T-cell (primary cell): ENCODE data around the gene SEMA4D. TPM values are rescaled to one million over a fixed set of nuclear protein-coding genes. Genes with fewer than 3 reads are reported as not detected.

Experiments
- ATAC-seq, 4 experiments: fragments of 200-7000 bp in 3 of 4; fragments of 150-1000 bp in 1 of 4; cut with Tn5 transposase; replicated peaks in 1 of 4; 1 replicate in 3 of 4; 2 replicates in 1 of 4; pipeline ENCODE4 v1.10.0; 2021; ENCODE audit warnings: moderate library complexity in 3 of 4, mild to moderate bottlenecking in 2 of 4, moderate number of reproducible peaks in 1 of 4
- CTCF ChIA-PET, 2 donors: fragments of 300-600 bp; sonication (Branson Sonifier 250); formaldehyde crosslinking; loops; one replicate each; lab custom pipeline; 2022; ENCODE audit warnings: antibody characterized with exemption in 2 of 2; lab: Charles Lee
- POLR2A ChIA-PET, 2 donors: fragments of 300-600 bp; sonication (Branson Sonifier 250); formaldehyde crosslinking; loops; one replicate each; lab custom pipeline; 2022; ENCODE audit warnings: antibody characterized with exemption in 2 of 2; lab: Charles Lee
- DNase-seq, 35 experiments: peaks; one replicate each; pipeline versions ENCODE4 v3.0.0 to v3.0.0-alpha.2; 2013 to 2023
- H3K27ac ChIP-seq: one replicate; pipeline ENCODE4 v1.5.1; 2013; ENCODE audit warnings: low read length
- H3K27me3 ChIP-seq, 2 experiments: replicated peaks in 1 of 2; 1 replicate in 1 of 2; 2 replicates in 1 of 2; pipeline versions ENCODE4 v1.6.1 to v1.7.0; 2013; ENCODE audit warnings: low read length in 1 of 2, mixed read lengths in 1 of 2; ENCODE audit not compliant: control insufficient read depth in 2 of 2, insufficient read depth in 2 of 2; ENCODE audit errors: extremely low read depth in 1 of 2
- H3K36me3 ChIP-seq, 2 donors: 1 replicate in 1 of 2; 2 replicates in 1 of 2; pipeline versions ENCODE4 v1.6.1 to v1.7.0; 2013; ENCODE audit warnings: low read length in 1 of 2; ENCODE audit not compliant: control insufficient read depth in 2 of 2, insufficient read depth in 1 of 2; ENCODE audit errors: extremely low read depth in 1 of 2
- H3K4me1 ChIP-seq, 2 experiments: 1 replicate in 1 of 2; 2 replicates in 1 of 2; pipeline versions ENCODE4 v1.6.1 to v1.7.0; 2013; ENCODE audit warnings: low read length in 2 of 2, mixed read lengths in 1 of 2; ENCODE audit not compliant: insufficient read depth in 2 of 2, control insufficient read depth in 1 of 2; ENCODE audit errors: extremely low read depth in 1 of 2
- H3K4me3 ChIP-seq, 2 donors: 1 replicate in 1 of 2; 2 replicates in 1 of 2; pipeline versions ENCODE4 v1.5.1 to v1.7.0; 2013; ENCODE audit warnings: mild to moderate bottlenecking in 2 of 2, low read length in 1 of 2, moderate library complexity in 1 of 2; ENCODE audit not compliant: control insufficient read depth in 1 of 2; ENCODE audit errors: extremely low read depth in 1 of 2
- H3K9me3 ChIP-seq: 2 replicates; pipeline ENCODE4 v1.7.0; 2013
- H3K27ac Mint-ChIP-seq, 2 donors: one replicate each; pipeline ENCODE4 v1.8.0; 2020 to 2021; ENCODE audit warnings: mild to moderate bottlenecking in 2 of 2, mixed read lengths in 2 of 2
- H3K27me3 Mint-ChIP-seq, 2 donors: one replicate each; pipeline ENCODE4 v1.8.0; 2021 to 2022; ENCODE audit warnings: mixed read lengths in 2 of 2
- H3K36me3 Mint-ChIP-seq: one replicate; pipeline ENCODE4 v1.8.0; 2021; ENCODE audit warnings: mixed read lengths
- H3K4me1 Mint-ChIP-seq, 3 donors: one replicate each; pipeline ENCODE4 v1.8.0; 2020 to 2022; ENCODE audit warnings: mixed read lengths in 3 of 3, mild to moderate bottlenecking in 1 of 3
- H3K4me3 Mint-ChIP-seq, 3 donors: one replicate each; pipeline ENCODE4 v1.8.0; 2020 to 2022; ENCODE audit warnings: mild to moderate bottlenecking in 3 of 3, mixed read lengths in 3 of 3, moderate library complexity in 3 of 3
- H3K9me3 Mint-ChIP-seq, 3 donors: one replicate each; pipeline ENCODE4 v1.8.0; 2020 to 2022; ENCODE audit warnings: mixed read lengths in 3 of 3
- WGBS: methylation state at CpG from one replicate; pipeline ENCODE4 v1.1.5; 2013; ENCODE audit warnings: missing lambda C conversion rate; ENCODE audit not compliant: insufficient coverage; 5-methylcytosine and 5-hydroxymethylcytosine counted together
- total RNA-seq, 35 experiments: library from RNA in 6 of 35; stranded (reverse) in 6 of 35; fragments of 120-200 nt in 1 of 35; gene quantifications; one replicate each; pipeline versions ENCODE4 v1.2.1 to v1.2.4 and lab custom pipeline; 2013 to 2026

Gene SEMA4D
- total RNA-seq, 5 donors from 2014 or later (not counting 1 experiment from before 2014, with no cell fraction given), result 347 to 585 (median 434) TPM

DNA sequence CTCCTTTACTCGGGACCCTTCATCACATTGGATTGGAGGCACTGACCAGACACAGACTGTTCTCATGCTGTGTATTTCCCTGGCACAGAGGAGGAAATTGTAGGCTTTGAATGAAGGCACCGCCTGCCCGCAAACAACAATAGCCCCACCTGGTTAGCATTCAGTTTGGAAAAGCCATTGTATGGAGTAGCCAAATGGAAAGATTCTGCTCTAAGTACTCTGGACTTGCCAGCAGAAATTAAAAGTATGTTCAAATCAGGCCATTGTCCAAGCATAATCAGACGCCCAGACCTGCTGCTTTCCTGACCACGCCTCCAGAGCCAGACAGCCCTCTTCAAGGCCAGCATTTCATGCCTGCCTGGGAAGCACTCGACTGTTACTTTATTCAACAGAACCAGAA, 8.0 kb upstream of the SEMA4D start:
- Mint-ChIP-seq H3K4me3 (no peak overlapping the region), H3K27ac (peak overlapping the region; percentile 56 to 62), H3K9me3 (peaks cover 0 to 3% (median 0%) of the 10 kb centered on the region in 3 donors), H3K4me1 (peaks cover 84 to 94% (median 88%) of the 10 kb centered on the region in 3 donors), H3K36me3 (no peaks in the 10 kb centered on the region), H3K27me3 (no peaks in the 10 kb centered on the region)
- Histone ChIP-seq H3K4me1 (peaks cover 55 to 67% of the 10 kb centered on the region in 2 experiments), H3K36me3 (no peaks in the 10 kb centered on the region), H3K9me3 (no peaks in the 10 kb centered on the region), H3K27ac (no peak overlapping the region), H3K4me3 (no peak overlapping the region), H3K27me3 (no peaks in the 10 kb centered on the region)
- ChIA-PET POLR2A (no interaction called here), CTCF (interaction anchor here in 1 of 2 donors (0.7 kb wide), 1 partner anchor 50 kb away, joined by 3 read pairs; no protein-coding TSS in a partner anchor)
- ATAC-seq (no peak), DNase-seq (no peak)
- 83% methylated on average over 2 of the region's 6 CpGs for WGBS

DNA sequence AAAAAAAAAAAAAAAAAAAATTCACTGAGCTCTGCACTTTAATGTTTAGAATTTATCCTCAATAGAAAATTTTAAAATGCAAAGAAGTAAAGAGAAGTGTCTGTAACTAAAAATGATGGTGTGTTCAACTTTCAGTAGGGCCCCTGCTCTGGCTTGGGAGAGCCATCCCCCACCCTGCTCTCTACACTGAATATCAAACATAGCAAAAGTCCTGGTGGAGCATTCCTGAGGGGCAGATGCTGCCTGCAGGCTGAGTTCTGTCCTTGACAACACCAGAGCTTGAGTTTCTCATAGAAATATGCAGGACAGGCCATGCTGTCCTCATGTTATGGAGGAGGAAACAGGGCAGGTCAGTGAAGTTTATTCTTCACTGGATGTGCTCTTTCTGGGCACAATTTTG, 7.1 kb upstream of the SEMA4D start:
- no peaks in the 10 kb centered on the region for H3K27me3 Mint-ChIP-seq
- no peak overlapping the region for H3K4me3 Mint-ChIP-seq
- no peak for DNase-seq
- no peaks in the 10 kb centered on the region for H3K36me3 Mint-ChIP-seq
- H3K9me3 Mint-ChIP-seq, result peaks cover 0 to 3% (median 0%) of the 10 kb centered on the region in 3 donors
- peak overlapping the region; percentile 15 to 62 for H3K27ac Mint-ChIP-seq
- H3K4me1 Mint-ChIP-seq, result peaks cover 83 to 94% (median 86%) of the 10 kb centered on the region in 3 donors
- no peaks in the 10 kb centered on the region for H3K36me3 ChIP-seq
- H3K27me3 ChIP-seq, result no peaks in the 10 kb centered on the region
- ATAC-seq, result no peak
- H3K9me3 ChIP-seq, result no peaks in the 10 kb centered on the region
- peaks cover 53 to 69% of the 10 kb centered on the region in 2 experiments for H3K4me1 ChIP-seq
- ChIA-PET POLR2A (no interaction called here), CTCF (no interaction called here)
- no peak overlapping the region for H3K4me3 ChIP-seq
- no peak overlapping the region for H3K27ac ChIP-seq

DNA sequence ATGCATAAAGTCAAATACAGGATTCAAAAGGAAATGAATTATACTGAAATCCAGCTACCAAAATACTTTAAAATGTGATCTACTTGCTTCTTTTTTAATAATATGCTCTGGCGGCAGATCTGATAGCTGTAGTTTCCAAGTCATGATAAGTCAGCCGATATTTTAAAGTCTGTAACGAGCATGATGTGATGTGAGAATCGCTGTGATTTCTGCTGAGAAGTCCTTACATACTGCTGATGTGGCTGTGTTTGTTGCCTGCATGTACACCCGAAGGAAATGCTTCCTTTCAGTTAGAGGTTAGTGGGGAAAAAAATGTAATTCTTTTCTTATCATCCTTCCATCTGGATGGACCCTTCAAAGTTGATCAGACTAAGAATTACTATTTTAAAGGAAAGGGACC, 4.8 kb upstream of the SEMA4D start:
- H3K4me1 Mint-ChIP-seq, result peaks cover 79 to 92% (median 85%) of the 10 kb centered on the region in 3 donors
- no peaks in the 10 kb centered on the region for H3K9me3 Mint-ChIP-seq
- Histone ChIP-seq H3K27ac (peak overlapping the region; percentile 91), H3K27me3 (no peaks in the 10 kb centered on the region), H3K9me3 (no peaks in the 10 kb centered on the region), H3K4me3 (no peak overlapping the region), H3K4me1 (peaks cover 52 to 72% of the 10 kb centered on the region in 2 experiments), H3K36me3 (no peaks in the 10 kb centered on the region)
- H3K27me3 Mint-ChIP-seq, result no peaks in the 10 kb centered on the region
- ATAC-seq (peak in 2 of 4 experiments; percentile 17), DNase-seq (peak in 1 of 35 experiments; percentile 43)
- H3K36me3 Mint-ChIP-seq, result no peaks in the 10 kb centered on the region
- ChIA-PET POLR2A (interaction anchor here (0.6 to 0.9 kb wide), 2 partner anchors 24 to 27 kb away, joined by 3 to 5 read pairs; no protein-coding TSS in a partner anchor), CTCF (interaction anchor here in 1 of 2 donors (0.7 to 3.3 kb wide), 4 partner anchors 14 to 73 kb away, joined by 3 to 16 read pairs (median 6); no protein-coding TSS in a partner anchor)
- H3K27ac Mint-ChIP-seq, result peak overlapping the region; percentile 91 to 94
- H3K4me3 Mint-ChIP-seq, result peak overlapping the region; percentile 14 to 44 (median 29)
- 0% methylated on average over 3 of the region's 5 CpGs for WGBS

GRCh38 chr9:89502038-89502601, 4.2 kb upstream of the SEMA4D start:
- Mint-ChIP-seq H3K36me3 (no peaks in the 10 kb centered on the region), H3K27ac (peak overlapping the region; percentile 91 to 94), H3K9me3 (no peaks in the 10 kb centered on the region), H3K27me3 (no peaks in the 10 kb centered on the region), H3K4me1 (peaks cover 73 to 87% (median 79%) of the 10 kb centered on the region in 3 donors), H3K4me3 (peak overlapping the region; percentile 14 to 44 (median 29))
- H3K36me3 ChIP-seq, result no peaks in the 10 kb centered on the region
- peaks cover 48 to 67% of the 10 kb centered on the region in 2 experiments for H3K4me1 ChIP-seq
- H3K27ac ChIP-seq, result peak overlapping the region; percentile 91
- H3K9me3 ChIP-seq, result no peaks in the 10 kb centered on the region
- DNase-seq (peak in 34 of 35 experiments; percentile 31 to 85 (median 60)), ATAC-seq (peak; percentile 31 to 76 (median 46))
- POLR2A ChIA-PET, result interaction anchor here (0.9 to 1.2 kb wide), 2 partner anchors 13 to 27 kb away, joined by 3 to 5 read pairs; no protein-coding TSS in a partner anchor
- 28% methylated on average over 2 of the region's 6 CpGs for WGBS
- CTCF ChIA-PET, result interaction anchor here in 1 of 2 donors (0.6 to 3.3 kb wide), 6 partner anchors 13 to 101 kb away, joined by 3 to 16 read pairs (median 5); no protein-coding TSS in a partner anchor
- no peak overlapping the region for H3K4me3 ChIP-seq
- no peaks in the 10 kb centered on the region for H3K27me3 ChIP-seq

- no peaks in the 10 kb centered on the region for H3K9me3 Mint-ChIP-seq
- H3K4me3 ChIP-seq, result no peak overlapping the region
- H3K4me1 ChIP-seq, result peaks cover 44 to 69% of the 10 kb centered on the region in 2 experiments
- WGBS, result 72% methylated on average over 10 of the region's 12 CpGs
- no peak for DNase-seq
- peak overlapping the region; percentile 91 to 94 for H3K27ac Mint-ChIP-seq
- ChIA-PET CTCF (interaction anchor here in 1 of 2 donors (0.6 to 3.3 kb wide), 4 partner anchors 12 to 102 kb away, joined by 3 to 16 read pairs (median 5); no protein-coding TSS in a partner anchor), POLR2A (interaction anchor here in 1 of 2 donors (1.2 kb wide), 1 partner anchor 12 kb away, joined by 3 read pairs; no protein-coding TSS in a partner anchor)
- H3K27me3 ChIP-seq, result no peaks in the 10 kb centered on the region
- H3K4me1 Mint-ChIP-seq, result peaks cover 67 to 86% (median 78%) of the 10 kb centered on the region in 3 donors
- no peaks in the 10 kb centered on the region for H3K36me3 Mint-ChIP-seq
- no peaks in the 10 kb centered on the region for H3K36me3 ChIP-seq
- H3K4me3 Mint-ChIP-seq, result peak overlapping the region in 2 of 3 donors; percentile 17 to 44
- peak overlapping the region; percentile 91 for H3K27ac ChIP-seq
- no peaks in the 10 kb centered on the region for H3K27me3 Mint-ChIP-seq
- ATAC-seq, result no peak
- H3K9me3 ChIP-seq, result no peaks in the 10 kb centered on the region
Observed at GRCh38 chr9:89501311-89501898, 3.5 kb upstream of the SEMA4D start.

- Histone ChIP-seq H3K9me3 (no peaks in the 10 kb centered on the region), H3K27ac (peak overlapping the region; percentile 31), H3K4me3 (no peak overlapping the region), H3K27me3 (no peaks in the 10 kb centered on the region), H3K4me1 (peaks cover 52 to 78% of the 10 kb centered on the region in 2 experiments), H3K36me3 (peaks cover 0 to 2% of the 10 kb centered on the region in 2 donors)
- Mint-ChIP-seq H3K27ac (peak overlapping the region; percentile 91 to 96), H3K36me3 (no peaks in the 10 kb centered on the region), H3K9me3 (no peaks in the 10 kb centered on the region), H3K4me1 (peaks cover 66 to 86% (median 82%) of the 10 kb centered on the region in 3 donors), H3K27me3 (no peaks in the 10 kb centered on the region), H3K4me3 (peak overlapping the region in 1 of 3 donors; percentile 96)
- ChIA-PET POLR2A (no interaction called here), CTCF (interaction anchor here in 1 of 2 donors (1.2 kb wide), 1 partner anchor 71 kb away, joined by 6 read pairs; no protein-coding TSS in a partner anchor)
- 90% methylated on average over 5 of the region's 5 CpGs for WGBS
- ATAC-seq (no peak), DNase-seq (no peak)
Observed at GRCh38 chr9:89500008-89500407, 2.1 kb upstream of the SEMA4D start.
